ENCODE measurements around the gene TRABD2A. TPM values are rescaled to one million over a fixed set of nuclear protein-coding genes. Genes with fewer than 3 reads are reported as not detected.

The TRABD2A gene
- total RNA-seq, 1 experiment from 2014 or later: 1.7 TPM

DNA sequence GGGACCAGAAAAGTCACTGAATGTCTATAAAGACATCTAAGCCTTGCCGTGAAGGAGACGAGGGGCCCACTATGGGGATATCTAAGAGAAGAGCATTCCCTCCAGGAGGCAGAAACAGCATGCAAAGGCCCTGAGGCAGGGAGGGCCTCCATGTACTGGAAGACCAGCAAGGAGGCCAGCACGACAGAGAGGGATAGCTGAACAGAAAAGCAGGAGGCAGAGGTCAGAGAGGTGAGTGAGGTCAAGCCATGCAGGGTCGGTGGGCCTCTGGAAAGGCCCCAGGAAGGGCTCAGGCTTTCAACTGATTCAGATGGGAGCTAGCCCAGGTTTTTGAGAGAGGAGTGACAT, 5.7 kb downstream of the TRABD2A start:
- Histone ChIP-seq H4K5ac (ENCODE audit: insufficient read length, low read depth, low read length) (no peak overlapping the region), H3K23me2 (ENCODE audit: insufficient read length, low read depth, low read length, poor library complexity, severe bottlenecking) (peaks cover 4% of the 10 kb centered on the region), H3K18ac (ENCODE audit: insufficient read length, low read depth, low read length) (no peak overlapping the region), H3K9ac (ENCODE audit: extremely low read depth, insufficient read length, low read length) (no peak overlapping the region), H3K79me1 (ENCODE audit: insufficient read depth, low read depth, low read length, poor library complexity, severe bottlenecking) (no peaks in the 10 kb centered on the region), H3K14ac (ENCODE audit: insufficient read depth, low read length) (no peak overlapping the region), H3K79me2 (ENCODE audit: insufficient read depth, low read length) (no peaks in the 10 kb centered on the region), H3K23ac (ENCODE audit: insufficient read length, low read depth, low read length) (no peak overlapping the region), H2AK5ac (ENCODE audit: insufficient read length, low read length) (no peak overlapping the region), H3K4me1 (ENCODE audit: insufficient read depth, low read length) (no peaks in the 10 kb centered on the region), H3K27me3 (ENCODE audit: insufficient read depth, low read length) (peaks cover 23% of the 10 kb centered on the region), H2BK5ac (ENCODE audit: insufficient read length, low read length) (no peak overlapping the region), H3K56ac (ENCODE audit: insufficient read length, low read depth, low read length) (no peak overlapping the region), H3K9me3 (ENCODE audit: control insufficient read depth, low read depth, low read length) (no peaks in the 10 kb centered on the region), H2AFZ (ENCODE audit: low read length) (no peak overlapping the region), H2BK12ac (ENCODE audit: insufficient read length, low read depth, low read length) (no peak overlapping the region), H3K4ac (ENCODE audit: low read depth, low read length) (no peak overlapping the region), H2BK20ac (ENCODE audit: low read depth, low read length, poor library complexity, severe bottlenecking) (no peak overlapping the region), H4K8ac (replicated peaks; ENCODE audit: insufficient read length, low read depth, low read length) (no peak overlapping the region), H4K20me1 (ENCODE audit: control insufficient read depth, insufficient read depth, insufficient read length) (no peaks in the 10 kb centered on the region), H3K27ac (ENCODE audit: insufficient read length, low read depth, low read length) (no peak overlapping the region), H4K91ac (ENCODE audit: insufficient read length, low read depth, low read length) (no peak overlapping the region), H2BK120ac (ENCODE audit: low read depth, low read length, poor library complexity, severe bottlenecking) (no peak overlapping the region), H2BK15ac (ENCODE audit: low read depth, low read length) (no peak overlapping the region), H3K4me2 (ENCODE audit: insufficient read depth, insufficient read length, low read length) (no peak overlapping the region), H3T11ph (ENCODE audit: low read length) (no peak overlapping the region)
- Mint-ChIP-seq H3K4me3 (no peak overlapping the region), H3K9me3 (no peaks in the 10 kb centered on the region; a peak in 1 of 5 replicates), H3K27ac (no peak overlapping the region), H3K36me3 (ENCODE audit: insufficient read depth in 1 of 3, low read depth in 3 of 3) (no peaks in the 10 kb centered on the region), H3K4me1 (peaks cover 3 to 8% of the 10 kb centered on the region in 2 experiments), H3K27me3 (ENCODE audit: low read depth) (peaks cover 88% of the 10 kb centered on the region)
- TF ChIP-seq, protein P1, sequence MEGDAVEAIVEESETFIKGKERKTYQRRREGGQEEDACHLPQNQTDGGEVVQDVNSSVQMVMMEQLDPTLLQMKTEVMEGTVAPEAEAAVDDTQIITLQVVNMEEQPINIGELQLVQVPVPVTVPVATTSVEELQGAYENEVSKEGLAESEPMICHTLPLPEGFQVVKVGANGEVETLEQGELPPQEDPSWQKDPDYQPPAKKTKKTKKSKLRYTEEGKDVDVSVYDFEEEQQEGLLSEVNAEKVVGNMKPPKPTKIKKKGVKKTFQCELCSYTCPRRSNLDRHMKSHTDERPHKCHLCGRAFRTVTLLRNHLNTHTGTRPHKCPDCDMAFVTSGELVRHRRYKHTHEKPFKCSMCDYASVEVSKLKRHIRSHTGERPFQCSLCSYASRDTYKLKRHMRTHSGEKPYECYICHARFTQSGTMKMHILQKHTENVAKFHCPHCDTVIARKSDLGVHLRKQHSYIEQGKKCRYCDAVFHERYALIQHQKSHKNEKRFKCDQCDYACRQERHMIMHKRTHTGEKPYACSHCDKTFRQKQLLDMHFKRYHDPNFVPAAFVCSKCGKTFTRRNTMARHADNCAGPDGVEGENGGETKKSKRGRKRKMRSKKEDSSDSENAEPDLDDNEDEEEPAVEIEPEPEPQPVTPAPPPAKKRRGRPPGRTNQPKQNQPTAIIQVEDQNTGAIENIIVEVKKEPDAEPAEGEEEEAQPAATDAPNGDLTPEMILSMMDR (conservative IDR thresholded peaks at IDR 0.05): no peak
- no peak for DNase-seq
- no CpG with 5 or more reads among the region's 4 CpGs for WGBS (ENCODE audit: extremely low coverage, insufficient read length, low lambda C conversion rate)
